K562 (cell line): ENCODE results near the gene SCMH1. TPM values are rescaled to one million over a fixed set of nuclear protein-coding genes. Genes with fewer than 3 reads are reported as not detected.

Experiments
- IFI16 ChIP-seq: fragments of 250-450 bp; sonication (Bioruptor Pico); IDR thresholded peaks from 2 replicates; pipeline ENCODE4 v2.1.2; 2022; ENCODE audit warnings: mild to moderate bottlenecking, inconsistent platforms
- KLF1 ChIP-seq: fragments of 450-650 bp; IDR thresholded peaks from 2 replicates; pipeline ENCODE4 v1.6.1; 2016; ENCODE audit warnings: missing genetic modification characterization, missing compliant biosample characterization
- MAX ChIP-seq: sonication (generic); formaldehyde crosslinking; IDR thresholded peaks from 2 replicates; pipeline ENCODE4 v1.9.0; 2022; ENCODE audit warnings: mild to moderate bottlenecking, missing genetic modification reagents
- MLLT1 ChIP-seq, 2 experiments: fragments of 450-650 bp; IDR thresholded peaks; 2 replicates each; pipeline ENCODE4 v1.6.1; 2016
- MTF1 ChIP-seq: fragments of 250-450 bp; sonication (Bioruptor Pico); IDR thresholded peaks from 2 replicates; pipeline ENCODE4 v1.9.0; 2021; ENCODE audit warnings: moderate library complexity, mild to moderate bottlenecking, inconsistent platforms, borderline replicate concordance
- NFIX ChIP-seq: fragments of 250-450 bp; sonication (Bioruptor Pico); IDR thresholded peaks from 2 replicates; pipeline ENCODE4 v1.4.0; 2020; ENCODE audit warnings: low read depth, mild to moderate bottlenecking, moderate library complexity
- NUFIP1 ChIP-seq: fragments of 450-650 bp; IDR thresholded peaks from 2 replicates; pipeline ENCODE4 v1.6.1; 2018; ENCODE audit not compliant: partially characterized antibody
- POLR2B ChIP-seq: fragments of 450-650 bp; IDR thresholded peaks from 2 replicates; pipeline ENCODE4 v1.6.1; 2018; ENCODE audit warnings: low read depth; ENCODE audit not compliant: partially characterized antibody
- POLR2H ChIP-seq: IDR thresholded peaks from 2 replicates; pipeline ENCODE4 v1.6.1; 2016; ENCODE audit warnings: missing genetic modification characterization, low read depth, mild to moderate bottlenecking, control low read depth, missing compliant biosample characterization, moderate library complexity
- RBFOX2 ChIP-seq: fragments of 200-400 bp; formaldehyde crosslinking; IDR thresholded peaks from 2 replicates; pipeline ENCODE4 v1.6.1; 2017; ENCODE audit warnings: low read depth, mild to moderate bottlenecking, low read length, moderate library complexity
- SNIP1 ChIP-seq: fragments of 450-650 bp; IDR thresholded peaks from 2 replicates; pipeline ENCODE4 v1.7.1; 2017; ENCODE audit warnings: low read depth, mild to moderate bottlenecking
- TOE1 ChIP-seq, 2 experiments: fragments of 450-650 bp in 1 of 2; sonication (generic) in 1 of 2; formaldehyde crosslinking in 1 of 2; IDR thresholded peaks; 2 replicates each; pipeline versions ENCODE4 v1.7.1 to v1.8.0; 2016 to 2022; ENCODE audit warnings: borderline replicate concordance in 2 of 2, mild to moderate bottlenecking in 2 of 2, antibody characterized with exemption in 1 of 2, inconsistent platforms in 1 of 2, low read depth in 1 of 2, missing genetic modification reagents in 1 of 2, moderate library complexity in 1 of 2
- ZBTB17 ChIP-seq: fragments of 450-650 bp; formaldehyde crosslinking; IDR thresholded peaks from 2 replicates; pipeline ENCODE4 v1.4.0; 2020; ENCODE audit warnings: mild to moderate bottlenecking
- polyA plus RNA-seq, 8 experiments: library from polyadenylated mRNA; depleted of rRNA in 4 of 8; stranded (reverse) in 5 of 8; unstranded in 3 of 8; fragments of >200 nt; fragmentation: Nextera tagmentation in 2 of 8; fragmentation: Illumina TruSeq in 1 of 8; extraction: Ambion mirVana in 2 of 8; extraction: Trizol in 1 of 8; gene quantifications; 2 replicates each; pipeline versions ENCODE4 v1.2.1 to v1.2.3, GENCODE V29; 2011 to 2014; ENCODE audit warnings: inconsistent platforms in 1 of 8, missing spikeins in 1 of 8
- total RNA-seq, 7 experiments: library from RNA; depleted of rRNA in 6 of 7; stranded (reverse); fragments of >200 nt in 6 of 7; fragmentation: Illumina TruSeq in 2 of 7; extraction: Trizol in 2 of 7; gene quantifications; 2 replicates each; pipeline versions ENCODE4 v1.2.1 to v1.2.3, GENCODE V29; 2011 to 2021; ENCODE audit warnings: low replicate concordance in 1 of 7
- TF ChIP-seq, protein P1 (sequence below): IDR thresholded peaks from 2 replicates; pipeline ENCODE4 v1.6.1; 2011; ENCODE audit not compliant: insufficient read length; ENCODE audit errors: extremely low read depth
- TF ChIP-seq, protein P2 (sequence below): fragments of 250-450 bp; sonication (Bioruptor Pico); IDR thresholded peaks from 2 replicates; pipeline ENCODE4 v1.9.0; 2021; ENCODE audit warnings: mild to moderate bottlenecking
- TF ChIP-seq, protein P3 (sequence below): fragments of 250-450 bp; sonication (Bioruptor Pico); IDR thresholded peaks from 2 replicates; pipeline ENCODE4 v1.5.0; 2021; ENCODE audit warnings: mild to moderate bottlenecking, borderline replicate concordance
- TF ChIP-seq, protein P4 (sequence below): fragments of 200-400 bp; formaldehyde crosslinking; IDR thresholded peaks from 2 replicates; pipeline ENCODE4 v1.6.1; 2017; ENCODE audit warnings: mild to moderate bottlenecking, low read depth, low read length, moderate library complexity

The SCMH1 gene
- total and polyA plus RNA-seq, 9 of the 15 experiments (the other 6 are each of a cell fraction or from before 2014, with no cell fraction given), result 8.5 to 37.0 (median 26.8) TPM

DNA sequence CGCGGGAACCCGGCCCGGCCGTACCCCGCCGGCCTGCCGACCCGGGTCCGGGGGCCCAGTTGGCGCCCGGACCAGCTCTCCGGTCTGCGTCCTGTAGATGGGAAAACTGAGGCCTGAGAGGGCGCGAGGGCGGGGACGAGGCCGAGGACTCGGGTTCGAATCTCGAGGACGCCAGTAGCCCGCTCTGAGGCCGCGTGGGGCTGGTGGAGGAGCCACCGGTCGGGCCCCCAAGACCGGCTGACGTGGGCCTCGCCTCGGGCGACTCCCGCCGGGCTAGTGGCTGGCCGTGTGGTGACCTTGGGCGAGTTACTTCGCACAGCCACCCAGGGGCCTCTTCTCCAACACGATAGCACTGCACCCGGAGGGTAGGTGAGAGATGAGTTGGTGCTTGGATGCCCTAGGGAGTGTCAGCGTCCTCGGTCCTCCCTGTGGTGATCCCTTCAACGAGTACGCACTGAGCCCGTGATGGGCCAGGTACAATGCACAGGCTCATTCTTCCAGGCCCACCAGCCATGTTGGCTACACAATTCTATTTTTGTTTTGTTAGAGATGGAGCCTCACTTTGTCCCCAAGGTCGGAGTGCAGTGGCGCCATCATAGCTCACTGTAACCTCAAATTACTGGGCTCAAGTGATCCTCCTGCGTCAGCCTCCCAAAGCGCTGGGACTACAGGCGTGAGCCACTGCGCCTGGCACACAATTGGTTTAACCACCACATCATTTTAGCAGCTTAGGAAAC, 404 bp upstream of the SCMH1 start (continued):
- TF ChIP-seq MLLT1 (IDR thresholded peaks at IDR 0.05) (no peak), MTF1 (CRISPR knock-in tag) (no peak), MAX (CRISPR knock-in tag) (peak; percentile 72), IFI16 (CRISPR knock-in tag) (no peak), POLR2H (tag) (peak; percentile 71; the same call in 1 of the 2 replicates), SNIP1 (no peak), NFIX (CRISPR knock-in tag) (no peak), RBFOX2 (peak; percentile 82), KLF1 (tag) (no peak), ZBTB17 (CRISPR knock-in tag) (no peak), NUFIP1 (no peak), TOE1 (IDR thresholded peaks at IDR 0.05; ENCODE audit: borderline replicate concordance) (no peak), TOE1 (CRISPR knock-in tag; IDR thresholded peaks at IDR 0.05; ENCODE audit: borderline replicate concordance, low read depth) (0 out of 2 replicates have a peak, but pooled peaks have one; percentile 59), POLR2B (no peak)
- TF ChIP-seq, protein P1, sequence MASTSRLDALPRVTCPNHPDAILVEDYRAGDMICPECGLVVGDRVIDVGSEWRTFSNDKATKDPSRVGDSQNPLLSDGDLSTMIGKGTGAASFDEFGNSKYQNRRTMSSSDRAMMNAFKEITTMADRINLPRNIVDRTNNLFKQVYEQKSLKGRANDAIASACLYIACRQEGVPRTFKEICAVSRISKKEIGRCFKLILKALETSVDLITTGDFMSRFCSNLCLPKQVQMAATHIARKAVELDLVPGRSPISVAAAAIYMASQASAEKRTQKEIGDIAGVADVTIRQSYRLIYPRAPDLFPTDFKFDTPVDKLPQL, result no peak
- TF ChIP-seq, protein P2, sequence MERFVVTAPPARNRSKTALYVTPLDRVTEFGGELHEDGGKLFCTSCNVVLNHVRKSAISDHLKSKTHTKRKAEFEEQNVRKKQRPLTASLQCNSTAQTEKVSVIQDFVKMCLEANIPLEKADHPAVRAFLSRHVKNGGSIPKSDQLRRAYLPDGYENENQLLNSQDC, result no peak
- TF ChIP-seq, protein P3, sequence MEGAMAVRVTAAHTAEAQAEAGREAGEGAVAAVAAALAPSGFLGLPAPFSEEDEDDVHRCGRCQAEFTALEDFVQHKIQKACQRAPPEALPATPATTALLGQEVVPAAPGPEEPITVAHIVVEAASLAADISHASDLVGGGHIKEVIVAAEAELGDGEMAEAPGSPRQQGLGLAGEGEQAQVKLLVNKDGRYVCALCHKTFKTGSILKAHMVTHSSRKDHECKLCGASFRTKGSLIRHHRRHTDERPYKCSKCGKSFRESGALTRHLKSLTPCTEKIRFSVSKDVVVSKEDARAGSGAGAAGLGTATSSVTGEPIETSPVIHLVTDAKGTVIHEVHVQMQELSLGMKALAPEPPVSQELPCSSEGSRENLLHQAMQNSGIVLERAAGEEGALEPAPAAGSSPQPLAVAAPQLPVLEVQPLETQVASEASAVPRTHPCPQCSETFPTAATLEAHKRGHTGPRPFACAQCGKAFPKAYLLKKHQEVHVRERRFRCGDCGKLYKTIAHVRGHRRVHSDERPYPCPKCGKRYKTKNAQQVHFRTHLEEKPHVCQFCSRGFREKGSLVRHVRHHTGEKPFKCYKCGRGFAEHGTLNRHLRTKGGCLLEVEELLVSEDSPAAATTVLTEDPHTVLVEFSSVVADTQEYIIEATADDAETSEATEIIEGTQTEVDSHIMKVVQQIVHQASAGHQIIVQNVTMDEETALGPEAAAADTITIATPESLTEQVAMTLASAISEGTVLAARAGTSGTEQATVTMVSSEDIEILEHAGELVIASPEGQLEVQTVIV (CRISPR knock-in tag), result no peak
- TF ChIP-seq, protein P4, sequence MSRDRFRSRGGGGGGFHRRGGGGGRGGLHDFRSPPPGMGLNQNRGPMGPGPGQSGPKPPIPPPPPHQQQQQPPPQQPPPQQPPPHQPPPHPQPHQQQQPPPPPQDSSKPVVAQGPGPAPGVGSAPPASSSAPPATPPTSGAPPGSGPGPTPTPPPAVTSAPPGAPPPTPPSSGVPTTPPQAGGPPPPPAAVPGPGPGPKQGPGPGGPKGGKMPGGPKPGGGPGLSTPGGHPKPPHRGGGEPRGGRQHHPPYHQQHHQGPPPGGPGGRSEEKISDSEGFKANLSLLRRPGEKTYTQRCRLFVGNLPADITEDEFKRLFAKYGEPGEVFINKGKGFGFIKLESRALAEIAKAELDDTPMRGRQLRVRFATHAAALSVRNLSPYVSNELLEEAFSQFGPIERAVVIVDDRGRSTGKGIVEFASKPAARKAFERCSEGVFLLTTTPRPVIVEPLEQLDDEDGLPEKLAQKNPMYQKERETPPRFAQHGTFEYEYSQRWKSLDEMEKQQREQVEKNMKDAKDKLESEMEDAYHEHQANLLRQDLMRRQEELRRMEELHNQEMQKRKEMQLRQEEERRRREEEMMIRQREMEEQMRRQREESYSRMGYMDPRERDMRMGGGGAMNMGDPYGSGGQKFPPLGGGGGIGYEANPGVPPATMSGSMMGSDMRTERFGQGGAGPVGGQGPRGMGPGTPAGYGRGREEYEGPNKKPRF, result no peak
